ENCODE measurements around the gene SASH1.
A peak's percentile ranks its signal among the peaks of the same experiment; 100 is the strongest.

SASH1 gene

GRCh38 chr6:148455225-148455624, 112.6 kb downstream of the SASH1 start:
- DNase-seq (ENCODE audit: extremely low read depth in 1 of 2, low read depth in 1 of 2) = no peak

- DNase-seq (ENCODE audit: extremely low read depth in 1 of 2, low read depth in 1 of 2) = no peak
Observed at GRCh38 chr6:148455674-148456558, 113.3 kb downstream of the SASH1 start.

- DNase-seq (ENCODE audit: extremely low read depth in 1 of 2, low read depth in 1 of 2) = no peak
Observed at GRCh38 chr6:148457137-148457842, 114.7 kb downstream of the SASH1 start.

- no peak for DNase-seq (ENCODE audit: extremely low read depth in 1 of 2, low read depth in 1 of 2)
Observed at GRCh38 chr6:148457843-148458159, 115.2 kb downstream of the SASH1 start.

- DNase-seq (ENCODE audit: extremely low read depth in 1 of 2, low read depth in 1 of 2) = no peak
Observed at GRCh38 chr6:148459238-148459637, 116.6 kb downstream of the SASH1 start.

GRCh38 chr6:148460876-148461646, 118.4 kb downstream of the SASH1 start:
- no peak for DNase-seq (ENCODE audit: extremely low read depth in 1 of 2, low read depth in 1 of 2)

GRCh38 chr6:148461986-148462577, 119.4 kb downstream of the SASH1 start:
- no peak for DNase-seq (ENCODE audit: extremely low read depth in 1 of 2, low read depth in 1 of 2)

- no peak for DNase-seq (ENCODE audit: extremely low read depth in 1 of 2, low read depth in 1 of 2)
Observed at GRCh38 chr6:148463671-148464070, 121.0 kb downstream of the SASH1 start.

GRCh38 chr6:148464319-148465010, 121.8 kb downstream of the SASH1 start:
- peak in 1 of 2 donors; percentile 11 for DNase-seq (ENCODE audit: extremely low read depth in 1 of 2, low read depth in 1 of 2)

GRCh38 chr6:148465011-148465335, 122.3 kb downstream of the SASH1 start:
- DNase-seq (ENCODE audit: extremely low read depth in 1 of 2, low read depth in 1 of 2) = no peak

- DNase-seq (ENCODE audit: extremely low read depth in 1 of 2, low read depth in 1 of 2) = no peak
Observed at GRCh38 chr6:148465670-148466069, 123.0 kb downstream of the SASH1 start.

GRCh38 chr6:148466158-148466557, 123.5 kb downstream of the SASH1 start:
- no peak for DNase-seq (ENCODE audit: extremely low read depth in 1 of 2, low read depth in 1 of 2)

- DNase-seq (ENCODE audit: extremely low read depth in 1 of 2, low read depth in 1 of 2) = no peak
Observed at GRCh38 chr6:148467926-148468325, 125.3 kb downstream of the SASH1 start.

- no peak for DNase-seq (ENCODE audit: extremely low read depth in 1 of 2, low read depth in 1 of 2)
Observed at GRCh38 chr6:148470156-148470555, 127.5 kb downstream of the SASH1 start.

GRCh38 chr6:148470606-148471465, 128.2 kb downstream of the SASH1 start:
- no peak for DNase-seq (ENCODE audit: extremely low read depth in 1 of 2, low read depth in 1 of 2)

GRCh38 chr6:148471624-148472159, 129.1 kb downstream of the SASH1 start:
- DNase-seq (ENCODE audit: extremely low read depth in 1 of 2, low read depth in 1 of 2) = no peak

- no peak for DNase-seq (ENCODE audit: extremely low read depth in 1 of 2, low read depth in 1 of 2)
Observed at GRCh38 chr6:148472171-148473105, 129.8 kb downstream of the SASH1 start.

- no peak for DNase-seq (ENCODE audit: extremely low read depth in 1 of 2, low read depth in 1 of 2)
Observed at GRCh38 chr6:148479497-148479896, 136.9 kb downstream of the SASH1 start.
